Cerebellar nuclear complex (tissue), 1 donor: ENCODE data around the gene GGACT.
A peak's percentile ranks its signal among the peaks of the same experiment; 100 is the strongest.

Source experiments
- DNase-seq, 2 experiments: peaks; one replicate each; lab custom pipeline; 2025; lab: John Stamatoyannopoulos, UW

Gene GGACT

GRCh38 chr13:100547791-100548201, 40.8 kb downstream of the GGACT start:
- peak; percentile 53 to 83 for DNase-seq

GRCh38 chr13:100546713-100547405, 41.7 kb downstream of the GGACT start:
- DNase-seq = no peak

GRCh38 chr13:100545684-100546061, 42.9 kb downstream of the GGACT start:
- no peak for DNase-seq

- DNase-seq = peak; percentile 7 to 56
Observed at GRCh38 chr13:100544866-100545683, 43.5 kb downstream of the GGACT start.

- DNase-seq = no peak
Observed at GRCh38 chr13:100543872-100544602, 44.6 kb downstream of the GGACT start.

- DNase-seq = no peak
Observed at GRCh38 chr13:100542826-100543156, 45.8 kb downstream of the GGACT start.

GRCh38 chr13:100541897-100542825, 46.4 kb downstream of the GGACT start:
- no peak for DNase-seq

GRCh38 chr13:100540621-100541020, 48.0 kb downstream of the GGACT start:
- no peak for DNase-seq

GRCh38 chr13:100537951-100538462, 50.6 kb downstream of the GGACT start:
- no peak for DNase-seq

- DNase-seq = no peak
Observed at GRCh38 chr13:100537486-100537885, 51.1 kb downstream of the GGACT start.

GRCh38 chr13:100536643-100537180, 51.9 kb downstream of the GGACT start:
- no peak for DNase-seq

GRCh38 chr13:100535426-100536135, 53.0 kb downstream of the GGACT start:
- no peak for DNase-seq

GRCh38 chr13:100534911-100535310, 53.7 kb downstream of the GGACT start:
- no peak for DNase-seq

- DNase-seq = no peak
Observed at GRCh38 chr13:100534147-100534843, 54.3 kb downstream of the GGACT start.

GRCh38 chr13:100533588-100534041, 55.0 kb downstream of the GGACT start:
- DNase-seq = no peak

GRCh38 chr13:100532836-100533435, 55.7 kb downstream of the GGACT start:
- no peak for DNase-seq

- DNase-seq = no peak
Observed at GRCh38 chr13:100532090-100532766, 56.4 kb downstream of the GGACT start.

- no peak for DNase-seq
Observed at GRCh38 chr13:100530671-100531213, 57.8 kb downstream of the GGACT start.
